Calu3 (cell line): ENCODE results near the gene NSD2. TPM values are rescaled to one million over a fixed set of nuclear protein-coding genes. Genes with fewer than 3 reads are reported as not detected.

Source experiments
- BruUV-seq: library from RNA; stranded (reverse); fragments of 400-500 nt; replicated peaks from 2 replicates; lab custom pipeline; 2021; lab: Mats Ljungman, UMichigan
- CTCF ChIA-PET: fragments of 300-600 bp; sonication (Branson Sonifier 250); formaldehyde crosslinking; loops from one replicate; lab custom pipeline; 2022; ENCODE audit warnings: antibody characterized with exemption; lab: Charles Lee
- DNase-seq: peaks from one replicate; pipeline ENCODE4 v3.0.0; 2022
- H3K27ac Mint-ChIP-seq: one replicate; pipeline ENCODE4 v1.8.0; 2022; ENCODE audit warnings: mixed read lengths; ENCODE audit not compliant: unreplicated experiment
- H3K27me3 Mint-ChIP-seq: one replicate; pipeline ENCODE4 v1.8.0; 2022; ENCODE audit warnings: mixed read lengths; ENCODE audit not compliant: unreplicated experiment
- H3K36me3 Mint-ChIP-seq: one replicate; pipeline ENCODE4 v1.8.0; 2022; ENCODE audit warnings: mild to moderate bottlenecking, moderate library complexity, mixed read lengths; ENCODE audit not compliant: insufficient read depth, unreplicated experiment
- H3K4me1 Mint-ChIP-seq: one replicate; pipeline ENCODE4 v1.8.0; 2022; ENCODE audit warnings: mild to moderate bottlenecking, low read depth, mixed read lengths; ENCODE audit not compliant: unreplicated experiment
- H3K4me3 Mint-ChIP-seq: one replicate; pipeline ENCODE4 v1.8.0; 2022; ENCODE audit warnings: mild to moderate bottlenecking, low read depth, moderate library complexity, mixed read lengths; ENCODE audit not compliant: unreplicated experiment
- H3K9me3 Mint-ChIP-seq: one replicate; pipeline ENCODE4 v1.8.0; 2022; ENCODE audit warnings: low read depth, mixed read lengths; ENCODE audit not compliant: unreplicated experiment
- intact Hi-C: fragments of 100-400 bp; cut with micrococcal nuclease; formaldehyde crosslinking; loops from one replicate; pipeline ENCODE4 v1.10.0; 2022; ENCODE audit not compliant: unreplicated experiment
- total RNA-seq: library from RNA; stranded (reverse); gene quantifications from 2 replicates; pipeline ENCODE4 v1.2.3, GENCODE V29; 2022
- TF ChIP-seq, protein P1 (sequence below): fragments of 200-600 bp; IDR thresholded peaks from one replicate; pipeline ENCODE4 v1.8.0; 2022; ENCODE audit warnings: antibody characterized with exemption; ENCODE audit not compliant: unreplicated experiment

Gene NSD2
- total RNA-seq, 1 experiment from 2014 or later, result 104 TPM

DNA sequence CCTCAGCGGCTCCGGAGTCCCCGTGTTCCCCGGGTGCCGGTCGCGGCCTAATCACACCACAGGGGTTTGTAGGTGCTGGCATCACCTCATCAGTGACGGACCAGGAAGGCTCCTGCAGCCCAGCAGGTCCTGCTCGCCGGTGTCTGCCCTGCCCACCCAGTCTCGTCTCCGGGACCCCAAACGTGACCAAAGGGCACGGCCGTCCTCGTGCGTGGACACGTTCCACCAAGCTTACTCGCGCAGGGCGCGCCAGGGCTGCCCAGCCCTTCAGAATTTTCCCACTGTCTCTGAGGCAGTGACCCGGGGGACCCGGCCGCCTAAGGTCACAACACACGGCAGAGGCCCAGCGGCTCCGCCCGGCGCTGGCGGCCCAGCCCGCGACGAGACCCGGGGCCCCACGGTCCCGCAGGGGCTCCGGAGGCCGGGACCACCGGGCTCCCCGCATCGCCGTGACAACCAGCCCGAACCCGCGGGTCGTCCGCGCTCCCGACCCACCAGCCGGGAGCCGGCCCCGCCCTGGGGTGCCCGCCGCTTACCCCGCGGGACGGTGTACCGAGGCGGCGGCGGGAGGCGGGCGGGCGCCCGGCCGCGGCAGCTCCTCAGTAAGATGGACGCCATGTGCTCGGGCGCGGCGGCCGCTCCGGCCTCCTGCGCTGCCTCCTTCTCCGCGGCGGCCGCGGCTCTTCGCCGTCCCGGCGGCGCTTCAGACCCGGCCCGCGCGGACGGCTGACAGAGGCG, 15.7 kb upstream of the NSD2 start:
- no peaks in the 10 kb centered on the region for H3K9me3 Mint-ChIP-seq
- intact Hi-C loops, result no loop called here
- no peak for DNase-seq
- BruUV-seq, result no TSS peak
- H3K27me3 Mint-ChIP-seq, result peaks cover 13% of the 10 kb centered on the region
- H3K27ac Mint-ChIP-seq, result no peak overlapping the region
- H3K36me3 Mint-ChIP-seq, result peaks cover 43% of the 10 kb centered on the region
- CTCF ChIA-PET, result interaction anchor here (1.3 kb wide), 1 partner anchor 15 kb away, joined by 4 read pairs; the partner anchor contains the start of gene NSD2
- H3K4me3 Mint-ChIP-seq, result peak overlapping the region; percentile 72
- peaks cover 20% of the 10 kb centered on the region for H3K4me1 Mint-ChIP-seq
- TF ChIP-seq, protein P1, sequence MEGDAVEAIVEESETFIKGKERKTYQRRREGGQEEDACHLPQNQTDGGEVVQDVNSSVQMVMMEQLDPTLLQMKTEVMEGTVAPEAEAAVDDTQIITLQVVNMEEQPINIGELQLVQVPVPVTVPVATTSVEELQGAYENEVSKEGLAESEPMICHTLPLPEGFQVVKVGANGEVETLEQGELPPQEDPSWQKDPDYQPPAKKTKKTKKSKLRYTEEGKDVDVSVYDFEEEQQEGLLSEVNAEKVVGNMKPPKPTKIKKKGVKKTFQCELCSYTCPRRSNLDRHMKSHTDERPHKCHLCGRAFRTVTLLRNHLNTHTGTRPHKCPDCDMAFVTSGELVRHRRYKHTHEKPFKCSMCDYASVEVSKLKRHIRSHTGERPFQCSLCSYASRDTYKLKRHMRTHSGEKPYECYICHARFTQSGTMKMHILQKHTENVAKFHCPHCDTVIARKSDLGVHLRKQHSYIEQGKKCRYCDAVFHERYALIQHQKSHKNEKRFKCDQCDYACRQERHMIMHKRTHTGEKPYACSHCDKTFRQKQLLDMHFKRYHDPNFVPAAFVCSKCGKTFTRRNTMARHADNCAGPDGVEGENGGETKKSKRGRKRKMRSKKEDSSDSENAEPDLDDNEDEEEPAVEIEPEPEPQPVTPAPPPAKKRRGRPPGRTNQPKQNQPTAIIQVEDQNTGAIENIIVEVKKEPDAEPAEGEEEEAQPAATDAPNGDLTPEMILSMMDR, result no peak

DNA sequence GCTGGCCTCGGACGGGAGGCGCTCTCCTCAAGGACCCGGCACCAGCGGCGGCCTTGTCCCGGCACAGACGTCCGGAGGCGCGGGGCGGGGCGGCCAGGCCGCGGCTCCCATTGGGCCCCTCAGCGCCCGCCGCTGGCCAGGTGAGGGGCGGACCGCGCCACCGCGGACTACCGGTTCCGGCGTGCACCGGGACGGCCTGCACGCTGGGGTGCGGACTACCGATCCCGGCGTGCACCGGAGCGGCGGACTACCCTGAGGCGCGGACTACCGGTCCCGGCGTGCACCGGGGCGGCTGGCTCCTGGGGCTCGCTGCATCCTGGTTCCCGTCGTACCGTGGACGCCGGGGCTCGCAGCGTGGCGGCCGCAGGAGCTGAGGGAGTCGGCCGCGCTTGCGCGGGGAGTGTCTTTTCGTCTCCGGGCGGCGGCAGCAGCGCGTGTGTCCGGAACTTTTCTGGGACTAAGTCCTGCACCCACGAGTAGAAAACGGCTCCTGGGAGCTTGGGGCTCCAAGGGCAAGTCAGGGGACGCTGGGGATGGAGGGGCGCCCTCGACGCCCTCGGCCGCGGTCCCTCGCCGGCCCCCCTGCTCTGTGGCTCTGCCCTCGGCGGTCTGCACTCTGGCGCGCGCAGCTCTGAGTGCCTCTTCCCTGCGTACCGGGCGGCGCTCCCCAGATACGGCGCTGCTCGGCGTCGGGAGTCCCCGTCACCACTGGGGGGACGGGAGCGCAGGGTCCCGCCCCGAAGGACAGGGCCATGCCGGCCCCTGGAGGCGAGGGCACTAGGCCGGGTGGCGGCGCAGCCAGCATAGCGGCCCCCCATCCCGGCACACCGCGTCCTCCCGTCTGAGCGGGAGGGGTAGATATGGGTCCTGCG, 14.9 kb upstream of the NSD2 start, which contains the start of gene LETM1:
LETM1 (minus strand) TSS at position 86 of the 872 bp plus-strand sequence. CDS start 206 bp downstream, outside the sequence.
- TSS peak; percentile 38 for BruUV-seq
- Mint-ChIP-seq H3K4me3 (peak within 1 kb of the TSS; percentile 72), H3K36me3 (peaks cover 39% of the 10 kb centered on the region), H3K4me1 (peaks cover 19% of the 10 kb centered on the region), H3K27me3 (peaks cover 13% of the 10 kb centered on the region), H3K27ac (no peak within 1 kb of the TSS), H3K9me3 (no peaks in the 10 kb centered on the region)
- TF ChIP-seq, protein P1, result no peak
- CTCF ChIA-PET, result interaction anchor here (0.7 to 1.3 kb wide), 3 partner anchors 14 to 54 kb away, joined by 4 to 5 read pairs (median 4); partner anchors contain the start of gene NSD2
- peak; percentile 95 for DNase-seq
- intact Hi-C loops, result no loop called here

DNA sequence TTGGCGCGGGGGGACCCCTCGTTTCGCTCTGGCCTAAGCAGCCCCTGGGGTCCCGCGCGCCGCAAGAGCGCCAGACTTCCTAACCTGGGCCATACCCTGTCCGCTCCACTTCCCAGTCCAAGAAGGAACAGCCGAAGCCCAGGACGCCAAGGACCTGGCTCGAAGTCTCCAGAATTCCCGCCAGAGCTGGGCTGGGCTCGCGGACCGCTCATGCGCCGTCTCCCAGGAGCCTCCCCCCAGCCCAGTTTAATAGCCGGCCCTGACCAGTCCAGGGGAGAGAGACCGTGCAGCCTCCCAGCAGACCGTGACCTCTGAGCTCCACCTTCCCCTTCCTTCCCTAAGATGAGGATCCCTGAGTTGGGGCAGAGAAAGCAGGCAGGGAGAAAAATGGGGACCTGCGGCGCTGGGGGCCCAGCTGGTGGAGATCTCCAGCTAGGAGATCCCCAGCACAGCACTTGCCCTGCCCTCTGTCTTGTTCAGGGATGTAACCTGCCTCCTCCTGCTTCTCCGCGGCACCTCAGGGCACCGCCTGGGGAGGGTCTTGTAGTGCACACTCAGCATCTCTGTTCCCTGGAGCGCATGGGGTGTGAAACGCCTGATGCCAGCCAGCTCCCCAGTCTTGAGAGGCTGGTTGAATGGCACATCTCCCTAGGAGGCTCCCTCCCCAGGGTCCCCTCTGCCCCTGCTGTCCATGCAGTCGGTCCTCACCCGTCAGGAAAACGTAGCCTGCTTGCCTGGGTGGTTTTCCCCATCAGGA, 14.1 kb upstream of the NSD2 start:
- intact Hi-C loops, result no loop called here
- CTCF ChIA-PET, result interaction anchor here (0.9 to 1.3 kb wide), 2 partner anchors 14 to 53 kb away, joined by 4 to 5 read pairs; partner anchors contain the start of gene NSD2
- BruUV-seq, result no TSS peak

More for the DNA sequence above, 14.1 kb upstream of the NSD2 start:
- Mint-ChIP-seq H3K36me3 (peaks cover 34% of the 10 kb centered on the region), H3K4me1 (peaks cover 11% of the 10 kb centered on the region), H3K9me3 (no peaks in the 10 kb centered on the region), H3K4me3 (peak overlapping the region; percentile 72), H3K27ac (no peak overlapping the region), H3K27me3 (peaks cover 13% of the 10 kb centered on the region)
- TF ChIP-seq, protein P1, result no peak
- DNase-seq, result peak; percentile 7
